ENCODE data around the gene NRG2. TPM values are rescaled to one million over a fixed set of nuclear protein-coding genes. Genes with fewer than 3 reads are reported as not detected.
A peak's percentile ranks its signal among the peaks of the same experiment; 100 is the strongest.

NRG2 gene
- total and polyA plus RNA-seq, 9 donors = 2.6 to 32.6 (median 19.3) TPM

DNA sequence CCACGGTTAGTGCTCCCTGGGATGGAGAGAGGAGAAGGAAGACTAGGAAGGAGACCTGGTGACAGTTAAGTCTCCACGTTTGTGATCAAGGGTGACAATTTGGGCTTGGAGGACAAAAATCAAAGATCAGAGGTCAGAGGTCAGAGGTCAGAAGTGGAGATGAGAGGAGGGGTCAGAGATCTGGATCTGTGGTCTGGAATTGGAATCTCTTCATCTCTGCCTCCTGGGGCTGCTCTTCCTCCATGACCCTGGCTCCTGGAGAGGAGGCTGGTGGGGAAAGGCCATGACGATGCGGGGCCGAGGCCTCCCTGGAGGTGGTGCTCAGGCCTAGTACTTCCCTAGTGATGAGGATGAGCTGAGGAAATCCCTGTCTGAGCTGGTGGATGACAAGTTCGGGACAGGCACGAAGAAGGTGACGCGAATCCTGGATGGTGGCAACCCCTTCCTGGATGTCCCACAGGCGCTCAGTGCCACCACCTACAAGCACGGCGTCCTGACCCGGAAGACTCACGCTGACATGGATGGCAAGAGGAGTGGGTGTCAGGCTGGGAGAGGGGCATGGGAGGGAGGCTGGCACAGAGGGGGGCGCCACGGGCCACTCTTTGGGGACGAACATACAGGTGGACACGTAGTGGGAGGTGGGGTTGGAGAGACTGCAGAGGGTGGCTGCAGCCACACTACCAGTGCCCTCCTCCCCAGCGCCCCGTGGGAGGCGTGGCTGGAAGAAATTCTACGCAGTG lies 206.5 kb downstream of the NRG2 start:
- intact Hi-C loops (cut with DNase I) = no loop called here
- Histone ChIP-seq H3K4me1 (ENCODE audit: insufficient read depth) (no peaks in the 10 kb centered on the region), H3K27ac (no peak overlapping the region), H3K27me3 (no peaks in the 10 kb centered on the region), H3K4me3 (no peak overlapping the region), H3K36me3 (no peaks in the 10 kb centered on the region), H3K9me3 (no peaks in the 10 kb centered on the region)
- peak in 1 of 5 donors; percentile 28 for DNase-seq
- TF ChIP-seq, protein P1, sequence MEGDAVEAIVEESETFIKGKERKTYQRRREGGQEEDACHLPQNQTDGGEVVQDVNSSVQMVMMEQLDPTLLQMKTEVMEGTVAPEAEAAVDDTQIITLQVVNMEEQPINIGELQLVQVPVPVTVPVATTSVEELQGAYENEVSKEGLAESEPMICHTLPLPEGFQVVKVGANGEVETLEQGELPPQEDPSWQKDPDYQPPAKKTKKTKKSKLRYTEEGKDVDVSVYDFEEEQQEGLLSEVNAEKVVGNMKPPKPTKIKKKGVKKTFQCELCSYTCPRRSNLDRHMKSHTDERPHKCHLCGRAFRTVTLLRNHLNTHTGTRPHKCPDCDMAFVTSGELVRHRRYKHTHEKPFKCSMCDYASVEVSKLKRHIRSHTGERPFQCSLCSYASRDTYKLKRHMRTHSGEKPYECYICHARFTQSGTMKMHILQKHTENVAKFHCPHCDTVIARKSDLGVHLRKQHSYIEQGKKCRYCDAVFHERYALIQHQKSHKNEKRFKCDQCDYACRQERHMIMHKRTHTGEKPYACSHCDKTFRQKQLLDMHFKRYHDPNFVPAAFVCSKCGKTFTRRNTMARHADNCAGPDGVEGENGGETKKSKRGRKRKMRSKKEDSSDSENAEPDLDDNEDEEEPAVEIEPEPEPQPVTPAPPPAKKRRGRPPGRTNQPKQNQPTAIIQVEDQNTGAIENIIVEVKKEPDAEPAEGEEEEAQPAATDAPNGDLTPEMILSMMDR (IDR thresholded peaks at IDR 0.05) = no peak
- TF ChIP-seq POLR2A (IDR thresholded peaks at IDR 0.05) (no peak), EP300 (IDR thresholded peaks at IDR 0.05) (no peak)
- 89 to 94% (median 91%) methylated on average over 22 of the region's 22 CpGs for WGBS, 3 donors

GRCh38 chr5:139835656-139836055 lies 207.4 kb downstream of the NRG2 start:
- Histone ChIP-seq H3K9me3 (no peaks in the 10 kb centered on the region), H3K36me3 (no peaks in the 10 kb centered on the region), H3K4me1 (ENCODE audit: insufficient read depth) (no peaks in the 10 kb centered on the region), H3K27me3 (no peaks in the 10 kb centered on the region), H3K4me3 (no peak overlapping the region), H3K27ac (no peak overlapping the region)
- DNase-seq = peak in 1 of 5 donors; percentile 10
- intact Hi-C loops (cut with DNase I) = no loop called here
- WGBS, 3 donors = 36 to 55% (median 40%) methylated on average over 3 of the region's 3 CpGs
- TF ChIP-seq EP300 (IDR thresholded peaks at IDR 0.05) (no peak), POLR2A (IDR thresholded peaks at IDR 0.05) (no peak)
- TF ChIP-seq, protein P1 (IDR thresholded peaks at IDR 0.05) = no peak

GRCh38 chr5:139833525-139833924 lies 209.6 kb downstream of the NRG2 start:
- no peak overlapping the region for H3K4me3 ChIP-seq
- TF ChIP-seq, protein P1 (IDR thresholded peaks at IDR 0.05) = no peak
- TF ChIP-seq EP300 (IDR thresholded peaks at IDR 0.05) = no peak
- TF ChIP-seq POLR2A (IDR thresholded peaks at IDR 0.05) = no peak
- 42 to 57% (median 48%) methylated on average over 3 of the region's 3 CpGs for WGBS, 3 donors
- peak in 1 of 5 donors; percentile 7 for DNase-seq
- H3K27me3 ChIP-seq = no peaks in the 10 kb centered on the region
- H3K4me1 ChIP-seq (ENCODE audit: insufficient read depth) = no peaks in the 10 kb centered on the region
- H3K9me3 ChIP-seq = no peaks in the 10 kb centered on the region
- H3K36me3 ChIP-seq = no peaks in the 10 kb centered on the region
- intact Hi-C loops (cut with DNase I) = no loop called here
- H3K27ac ChIP-seq = no peak overlapping the region

DNA sequence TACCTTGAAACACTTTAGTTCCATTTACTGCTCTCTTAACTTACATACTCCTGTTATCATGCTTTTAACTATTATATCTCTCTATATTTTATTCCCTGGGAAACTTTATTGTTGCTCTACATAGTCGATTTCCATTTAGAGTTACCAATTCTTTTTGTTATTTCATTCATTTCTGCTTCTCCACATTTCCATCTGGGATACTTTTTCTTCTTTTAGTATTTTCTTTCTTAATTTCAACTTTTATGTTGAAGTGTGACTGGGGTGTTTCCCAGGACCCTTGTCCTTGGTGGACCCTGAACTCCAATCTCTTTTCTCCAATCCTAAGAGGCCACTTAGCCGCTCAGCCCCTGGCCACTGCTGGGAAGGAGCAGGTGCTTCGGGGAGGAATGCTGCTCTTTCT lies 211.5 kb downstream of the NRG2 start:
- no peak overlapping the region for H3K4me3 ChIP-seq
- TF ChIP-seq POLR2A (IDR thresholded peaks at IDR 0.05) (no peak), EP300 (IDR thresholded peaks at IDR 0.05) (no peak)
- TF ChIP-seq, protein P1 (IDR thresholded peaks at IDR 0.05) = no peak
- H3K4me1 ChIP-seq (ENCODE audit: insufficient read depth) = no peaks in the 10 kb centered on the region
- 51 to 79% (median 60%) methylated on average over 3 of the region's 3 CpGs for WGBS, 3 donors
- no peak overlapping the region for H3K27ac ChIP-seq
- H3K36me3 ChIP-seq = no peaks in the 10 kb centered on the region
- intact Hi-C loops (cut with DNase I) = no loop called here
- H3K9me3 ChIP-seq = no peaks in the 10 kb centered on the region
- no peaks in the 10 kb centered on the region for H3K27me3 ChIP-seq
- peak in 1 of 5 donors; percentile 1 for DNase-seq

All from ovary (tissue), 9 donors.